SK-N-MC (cell line): ENCODE measurements around the gene PVALEF.

Experiments used
- DNase-seq: peaks from one replicate; pipeline ENCODE4 v3.0.0-alpha.2; 2011; ENCODE audit warnings: low read depth, low spot score
- H3K27ac ChIP-seq: fragments of 200-600 bp; sonication (generic); 2 replicates; pipeline ENCODE4 v1.5.1; 2016; ENCODE audit warnings: mixed run types
- H3K36me3 ChIP-seq: fragments of 200-600 bp; sonication (generic); 2 replicates; pipeline ENCODE4 v1.6.1; 2017; ENCODE audit warnings: antibody characterized with exemption, low read length, mixed read lengths; ENCODE audit not compliant: insufficient read depth
- H3K4me3 ChIP-seq: fragments of 200-600 bp; sonication (generic); 2 replicates; pipeline ENCODE4 v1.5.1; 2016
- H3K9ac ChIP-seq: fragments of 200-600 bp; sonication (generic); 2 replicates; pipeline ENCODE4 v1.8.0; 2017; ENCODE audit warnings: mixed run types, mixed read lengths; ENCODE audit not compliant: insufficient read length
- H3K9me3 ChIP-seq: fragments of 200-600 bp; sonication (generic); 2 replicates; pipeline ENCODE4 v1.6.1; 2017; ENCODE audit warnings: low read depth, mild to moderate bottlenecking, antibody characterized with exemption, low read length, moderate library complexity, mixed read lengths
- EZH2 ChIP-seq: fragments of 200-600 bp; sonication (generic); IDR thresholded peaks from one replicate; pipeline ENCODE4 v1.6.1; 2017; ENCODE audit warnings: antibody characterized with exemption
- FOXP2 ChIP-seq: optimal IDR thresholded peaks from 2 replicates; pipeline ENCODE3; 2011; ENCODE audit warnings: mild to moderate bottlenecking, moderate library complexity; ENCODE audit not compliant: insufficient read depth; ENCODE audit errors: extremely low read length, control extremely low read depth
- POLR2AphosphoS5 ChIP-seq: IDR thresholded peaks from 2 replicates; pipeline ENCODE4 v1.6.1; 2012; ENCODE audit warnings: mild to moderate bottlenecking, low read depth, low read length, borderline replicate concordance

PVALEF gene

GRCh38 chr17:81208651-81209050 is 43.3 kb downstream of the PVALEF start:
- TF ChIP-seq FOXP2 = no peak
- no peak for DNase-seq
- Histone ChIP-seq H3K27ac (no peak overlapping the region), H3K9ac (no peak overlapping the region), H3K9me3 (no peaks in the 10 kb centered on the region), H3K36me3 (no peaks in the 10 kb centered on the region), H3K4me3 (no peak overlapping the region)

GRCh38 chr17:81209141-81209540 is 43.8 kb downstream of the PVALEF start:
- Histone ChIP-seq H3K9ac (no peak overlapping the region), H3K9me3 (no peaks in the 10 kb centered on the region), H3K4me3 (no peak overlapping the region), H3K36me3 (no peaks in the 10 kb centered on the region), H3K27ac (no peak overlapping the region)
- no peak for DNase-seq
- TF ChIP-seq POLR2AphosphoS5 (no peak), FOXP2 (no peak), EZH2 (no peak)

- no peak overlapping the region for H3K27ac ChIP-seq
Measured at GRCh38 chr17:81210466-81210865, 45.2 kb downstream of the PVALEF start.

GRCh38 chr17:81210868-81211267 is 45.6 kb downstream of the PVALEF start:
- Histone ChIP-seq H3K36me3 (no peaks in the 10 kb centered on the region), H3K9ac (no peak overlapping the region), H3K9me3 (no peaks in the 10 kb centered on the region), H3K27ac (no peak overlapping the region), H3K4me3 (no peak overlapping the region)
- TF ChIP-seq FOXP2 (no peak), EZH2 (no peak), POLR2AphosphoS5 (no peak)
- no peak for DNase-seq

More at GRCh38 chr17:81210466-81210865, 45.2 kb downstream of the PVALEF start:
- no peak overlapping the region for H3K4me3 ChIP-seq
- TF ChIP-seq EZH2 (no peak), FOXP2 (no peak), POLR2AphosphoS5 (no peak)
- H3K36me3 ChIP-seq = no peaks in the 10 kb centered on the region
- H3K9me3 ChIP-seq = no peaks in the 10 kb centered on the region
- DNase-seq = no peak
- no peak overlapping the region for H3K9ac ChIP-seq

GRCh38 chr17:81212365-81212764 is 47.1 kb downstream of the PVALEF start:
- Histone ChIP-seq H3K27ac (no peak overlapping the region), H3K36me3 (no peaks in the 10 kb centered on the region; the same call in 1 of the 2 replicates), H3K9me3 (no peaks in the 10 kb centered on the region), H3K4me3 (no peak overlapping the region), H3K9ac (no peak overlapping the region)
- DNase-seq = no peak
- TF ChIP-seq POLR2AphosphoS5 (no peak), EZH2 (no peak), FOXP2 (no peak)

- H3K4me3 ChIP-seq = no peak overlapping the region
- no peak overlapping the region for H3K27ac ChIP-seq
- no peak for DNase-seq
- no peak overlapping the region for H3K9ac ChIP-seq
- H3K9me3 ChIP-seq = no peaks in the 10 kb centered on the region
- TF ChIP-seq FOXP2 (no peak), POLR2AphosphoS5 (no peak), EZH2 (no peak)
- no peaks in the 10 kb centered on the region; the same call in 1 of the 2 replicates for H3K36me3 ChIP-seq
Measured at GRCh38 chr17:81213978-81214377, 48.7 kb downstream of the PVALEF start.

- Histone ChIP-seq H3K27ac (no peak overlapping the region), H3K9me3 (no peaks in the 10 kb centered on the region), H3K36me3 (no peaks in the 10 kb centered on the region; the same call in 1 of the 2 replicates), H3K4me3 (no peak overlapping the region), H3K9ac (no peak overlapping the region)
- TF ChIP-seq EZH2 = no peak
- no peak for TF ChIP-seq FOXP2
- TF ChIP-seq POLR2AphosphoS5 = no peak
- DNase-seq = no peak
Measured at GRCh38 chr17:81217491-81217890, 52.2 kb downstream of the PVALEF start.

- no peaks in the 10 kb centered on the region; the same call in 1 of the 2 replicates for H3K36me3 ChIP-seq
- H3K27ac ChIP-seq = no peak overlapping the region
- no peak overlapping the region for H3K4me3 ChIP-seq
- DNase-seq = no peak
- TF ChIP-seq EZH2 = no peak
- no peak for TF ChIP-seq POLR2AphosphoS5
- TF ChIP-seq FOXP2 = no peak
- no peak overlapping the region for H3K9ac ChIP-seq
- no peaks in the 10 kb centered on the region for H3K9me3 ChIP-seq
Measured at GRCh38 chr17:81218459-81218858, 53.2 kb downstream of the PVALEF start.

- no peaks in the 10 kb centered on the region for H3K9me3 ChIP-seq
- H3K4me3 ChIP-seq = no peak overlapping the region
- no peak overlapping the region for H3K9ac ChIP-seq
- no peaks in the 10 kb centered on the region; the same call in 1 of the 2 replicates for H3K36me3 ChIP-seq
- DNase-seq = no peak
- TF ChIP-seq EZH2 (no peak), POLR2AphosphoS5 (no peak), FOXP2 (no peak)
- no peak overlapping the region for H3K27ac ChIP-seq
Measured at GRCh38 chr17:81218991-81219390, 53.7 kb downstream of the PVALEF start.
